ENCODE data around the gene SLC25A48.

GRCh38 chr5:135851186-135851914 lies 16.9 kb downstream of the SLC25A48 start:
- TF ChIP-seq POLR2A (IDR thresholded peaks at IDR 0.05) (no peak), CTCF (IDR thresholded peaks at IDR 0.05) (no peak), EP300 (IDR thresholded peaks at IDR 0.05) (no peak)

Measured in ovary (tissue), 3 donors.